H1 (cell line): ENCODE data around the gene RPL21. TPM values are rescaled to one million over a fixed set of nuclear protein-coding genes. Genes with fewer than 3 reads are reported as not detected.

Source experiments
- CTCF ChIA-PET: fragments of 300-600 bp; sonication (Branson Sonifier 250); formaldehyde crosslinking; loops from one replicate; lab custom pipeline; 2021; ENCODE audit not compliant: partially characterized antibody; lab: Charles Lee
- POLR2A ChIA-PET: fragments of 300-600 bp; sonication (Branson Sonifier 250); formaldehyde crosslinking; loops from one replicate; lab custom pipeline; 2021; ENCODE audit warnings: inconsistent platforms; ENCODE audit not compliant: partially characterized antibody; lab: Charles Lee
- DNase-seq, 2 experiments: peaks; one replicate each; pipeline versions ENCODE4 v3.0.0 to v3.0.0-alpha.2; 2010 to 2022; ENCODE audit warnings: low spot score in 2 of 2, low read depth in 1 of 2, mixed read lengths in 1 of 2
- FAIRE-seq: peaks from 2 replicates; lab custom pipeline; 2011; peaks lifted over from hg19 to GRCh38; lab: Jason Lieb, UNC
- H2AFZ ChIP-seq: 2 replicates; pipeline ENCODE4 v1.8.1; 2012; ENCODE audit warnings: low read length, inconsistent platforms
- H2AK5ac ChIP-seq: 2 replicates; pipeline ENCODE4 v1.6.1; 2013; ENCODE audit warnings: low read depth, low read length
- H2BK120ac ChIP-seq: replicated peaks from 2 replicates; pipeline ENCODE3; 2013; ENCODE audit warnings: low read depth, low read length, inconsistent platforms
- H2BK12ac ChIP-seq: 2 replicates; pipeline ENCODE4 v1.6.1; 2013; ENCODE audit warnings: low read depth, low read length
- H2BK15ac ChIP-seq: 2 replicates; pipeline ENCODE4 v1.6.1; 2013; ENCODE audit warnings: low read length
- H2BK20ac ChIP-seq: 2 replicates; pipeline ENCODE4 v1.6.1; 2013; ENCODE audit warnings: low read length
- H2BK5ac ChIP-seq: 2 replicates; pipeline ENCODE4 v1.6.1; 2013; ENCODE audit warnings: low read depth, low read length
- H3K14ac ChIP-seq: 2 replicates; pipeline ENCODE4 v1.6.1; 2013; ENCODE audit warnings: inconsistent platforms; ENCODE audit not compliant: insufficient read length
- H3K18ac ChIP-seq: 2 replicates; pipeline ENCODE4 v1.6.1; 2013; ENCODE audit warnings: low read length; ENCODE audit errors: extremely low read depth
- H3K23ac ChIP-seq: 2 replicates; pipeline ENCODE4 v1.6.1; 2013; ENCODE audit warnings: inconsistent platforms; ENCODE audit not compliant: insufficient read length
- H3K23me2 ChIP-seq: 2 replicates; pipeline ENCODE4 v1.6.1; 2013; ENCODE audit warnings: low read depth, low read length
- H3K27ac ChIP-seq: 2 replicates; pipeline ENCODE4 v1.6.1; 2011; ENCODE audit warnings: low read depth, low read length, inconsistent platforms
- H3K27me3 ChIP-seq, 4 experiments: replicated peaks in 1 of 4; 1 replicate in 1 of 4; 2 replicates in 3 of 4; pipeline versions ENCODE4 v1.6.1 to v1.8.1; 2011 to 2013; ENCODE audit warnings: low read length in 3 of 4, mild to moderate bottlenecking in 3 of 4, inconsistent platforms in 2 of 4, mixed read lengths in 2 of 4, moderate library complexity in 1 of 4; ENCODE audit not compliant: control insufficient read depth in 3 of 4, insufficient read depth in 3 of 4; ENCODE audit errors: extremely low read depth in 1 of 4
- H3K36me3 ChIP-seq, 4 experiments: 2 replicates each; pipeline versions ENCODE4 v1.6.1 to v1.8.1; 2011 to 2013; ENCODE audit warnings: mild to moderate bottlenecking in 4 of 4, low read length in 3 of 4, moderate library complexity in 2 of 4, control low read depth in 1 of 4, inconsistent platforms in 1 of 4; ENCODE audit not compliant: insufficient read depth in 4 of 4, control insufficient read depth in 2 of 4
- H3K4ac ChIP-seq: replicated peaks from 2 replicates; pipeline ENCODE3; 2013; ENCODE audit warnings: low read length, low read depth, mixed read lengths, inconsistent platforms; ENCODE audit not compliant: insufficient read length
- H3K4me1 ChIP-seq, 4 experiments: replicated peaks in 1 of 4; 1 replicate in 1 of 4; 2 replicates in 3 of 4; pipeline versions ENCODE4 v1.6.1 to v1.8.1; 2011 to 2013; ENCODE audit warnings: low read length in 3 of 4, inconsistent platforms in 2 of 4, mixed read lengths in 1 of 4; ENCODE audit not compliant: insufficient read depth in 4 of 4, control insufficient read depth in 3 of 4
- H3K4me2 ChIP-seq, 2 experiments: 2 replicates each; pipeline versions ENCODE4 v1.6.1 to v1.8.1; 2011 to 2013; ENCODE audit warnings: low read depth in 2 of 2, low read length in 2 of 2, control low read depth in 1 of 2, inconsistent platforms in 1 of 2, mild to moderate bottlenecking in 1 of 2; ENCODE audit not compliant: insufficient read depth in 1 of 2
- H3K4me3 ChIP-seq, 4 experiments: fragments of 200-600, 300-600 bp in 1 of 4; sonication (generic), shearing (Covaris generic), sonication (Bioruptor Twin) in 1 of 4; 2 replicates each; pipeline versions ENCODE4 v1.5.1 to v1.8.1; 2011 to 2016; ENCODE audit warnings: low read length in 4 of 4, low read depth in 3 of 4, control low read depth in 2 of 4, inconsistent platforms in 2 of 4, mild to moderate bottlenecking in 2 of 4, mixed read lengths in 1 of 4, moderate library complexity in 1 of 4; ENCODE audit not compliant: insufficient read depth in 2 of 4; ENCODE audit errors: extremely low read depth in 1 of 4
- H3K56ac ChIP-seq: replicated peaks from 2 replicates; pipeline ENCODE3; 2013; ENCODE audit warnings: low read depth, mild to moderate bottlenecking, mixed read lengths, low read length, inconsistent platforms; ENCODE audit not compliant: insufficient read length
- H3K79me1 ChIP-seq: 2 replicates; pipeline ENCODE4 v1.6.1; 2013; ENCODE audit warnings: low read depth, low read length, control low read depth
- H3K79me2 ChIP-seq, 2 experiments: 2 replicates each; pipeline versions ENCODE4 v1.6.1 to v1.8.1; 2012 to 2013; ENCODE audit warnings: low read length in 2 of 2, mild to moderate bottlenecking in 2 of 2, inconsistent platforms in 1 of 2; ENCODE audit not compliant: insufficient read depth in 2 of 2, control insufficient read depth in 1 of 2
- H3K9ac ChIP-seq, 4 experiments: replicated peaks in 1 of 4; 1 replicate in 1 of 4; 2 replicates in 3 of 4; pipeline versions ENCODE4 v1.6.1 to v1.8.1; 2011 to 2013; ENCODE audit warnings: low read depth in 3 of 4, low read length in 3 of 4, control low read depth in 2 of 4, mild to moderate bottlenecking in 2 of 4, moderate library complexity in 2 of 4, inconsistent platforms in 1 of 4; ENCODE audit errors: extremely low read depth in 1 of 4
- H3K9me3 ChIP-seq, 2 experiments: 2 replicates each; pipeline versions ENCODE4 v1.6.1 to v1.8.1; 2012 to 2013; ENCODE audit warnings: mild to moderate bottlenecking in 2 of 2, moderate library complexity in 2 of 2, control low read depth in 1 of 2, inconsistent platforms in 1 of 2, low read depth in 1 of 2, low read length in 1 of 2, mixed read lengths in 1 of 2; ENCODE audit not compliant: insufficient read depth in 2 of 2
- H4K20me1 ChIP-seq, 2 experiments: replicated peaks in 1 of 2; 2 replicates each; pipeline versions ENCODE3 to v1.8.1; 2011 to 2013; ENCODE audit warnings: inconsistent platforms in 2 of 2, low read length in 2 of 2, mild to moderate bottlenecking in 1 of 2; ENCODE audit not compliant: insufficient read depth in 2 of 2, control insufficient read depth in 1 of 2
- H4K5ac ChIP-seq: 2 replicates; pipeline ENCODE4 v1.6.1; 2013; ENCODE audit warnings: low read length, low read depth, mixed read lengths, inconsistent platforms; ENCODE audit not compliant: insufficient read length
- H4K8ac ChIP-seq: 2 replicates; pipeline ENCODE4 v1.8.0; 2013; ENCODE audit warnings: mild to moderate bottlenecking, moderate library complexity, low read length, inconsistent platforms; ENCODE audit not compliant: insufficient read depth; ENCODE audit errors: extremely low read depth
- H4K91ac ChIP-seq: replicated peaks from 2 replicates; pipeline ENCODE3; 2013; ENCODE audit warnings: low read length, mixed read lengths, inconsistent platforms; ENCODE audit not compliant: insufficient read length
- ATF3 ChIP-seq: IDR thresholded peaks from 2 replicates; pipeline ENCODE4 v1.6.1; 2011; ENCODE audit warnings: low read depth, mild to moderate bottlenecking, low read length; ENCODE audit not compliant: insufficient read depth
- CHD2 ChIP-seq: IDR thresholded peaks from 2 replicates; pipeline ENCODE4 v1.6.1; 2012; ENCODE audit warnings: low read length, improper control_type of control experiment
- CREB1 ChIP-seq: IDR thresholded peaks from 2 replicates; pipeline ENCODE4 v1.6.1; 2012; ENCODE audit warnings: inconsistent platforms
- EGR1 ChIP-seq: IDR thresholded peaks from 2 replicates; pipeline ENCODE4 v1.6.1; 2011; ENCODE audit warnings: low read depth, low read length, borderline replicate concordance
- EZH2 ChIP-seq: fragments of 200-600 bp; sonication (generic); IDR thresholded peaks from 2 replicates; pipeline ENCODE4 v1.7.1; 2012; ENCODE audit warnings: low read depth, mild to moderate bottlenecking, moderate library complexity, low read length, inconsistent platforms; ENCODE audit not compliant: severe bottlenecking
- HDAC6 ChIP-seq: IDR thresholded peaks from one replicate; pipeline ENCODE4 v1.7.1; 2012; ENCODE audit warnings: low read depth, mild to moderate bottlenecking, inconsistent platforms, low read length, moderate library complexity
- KDM1A ChIP-seq: fragments of 200-600, 300-600 bp; sonication (generic); IDR thresholded peaks from 2 replicates; pipeline ENCODE4 v1.7.1; 2016; ENCODE audit warnings: mild to moderate bottlenecking, low read length, borderline replicate concordance
- KDM5A ChIP-seq: fragments of 200-600 bp; IDR thresholded peaks from 2 replicates; pipeline ENCODE4 v1.7.1; 2012; ENCODE audit warnings: mild to moderate bottlenecking, low read length, inconsistent platforms, mixed read lengths
- POLR2AphosphoS5 ChIP-seq: IDR thresholded peaks from 2 replicates; pipeline ENCODE4 v1.6.1; 2011; ENCODE audit warnings: low read depth, low read length
- SAP30 ChIP-seq: fragments of 300-600 bp; sonication (generic); IDR thresholded peaks from 2 replicates; pipeline ENCODE4 v1.7.1; 2012; ENCODE audit warnings: low read length, moderate library complexity, mild to moderate bottlenecking, inconsistent platforms; ENCODE audit not compliant: insufficient read depth, insufficient replicate concordance
- SIRT6 ChIP-seq: IDR thresholded peaks from one replicate; pipeline ENCODE4 v1.7.1; 2012; ENCODE audit warnings: low read length, inconsistent platforms
- USF2 ChIP-seq: IDR thresholded peaks from 2 replicates; pipeline ENCODE4 v1.6.1; 2011; ENCODE audit warnings: low read length, improper control_type of control experiment
- YY1 ChIP-seq: IDR thresholded peaks from 2 replicates; pipeline ENCODE4 v1.6.1; 2011; ENCODE audit warnings: low read depth, mild to moderate bottlenecking, low read length
- ZNF274 ChIP-seq: IDR thresholded peaks from 2 replicates; pipeline ENCODE4 v1.7.0; 2012; ENCODE audit warnings: low read length, borderline replicate concordance; ENCODE audit errors: extremely low read depth
- WGBS, 2 experiments: shearing (Covaris generic) in 1 of 2; methylation state at CpG; one replicate each; pipeline versions ENCODE4 v1.1.6 to v1.1.7; 2013 to 2015; ENCODE audit warnings: low lambda C conversion rate in 2 of 2, mixed read lengths in 2 of 2, inconsistent platforms in 1 of 2, low coverage in 1 of 2, missing lambda C conversion rate in 1 of 2; ENCODE audit not compliant: insufficient replicate concordance in 2 of 2, insufficient coverage in 1 of 2, insufficient read length in 1 of 2; ENCODE audit errors: extremely low coverage in 1 of 2, missing lambda C conversion rate in 1 of 2; 5-methylcytosine and 5-hydroxymethylcytosine counted together
- polyA plus RNA-seq, 7 experiments: library from polyadenylated mRNA; depleted of rRNA in 3 of 7; stranded (reverse) in 5 of 7; unstranded in 2 of 7; fragments of >200 nt in 5 of 7; fragments of 200-250 nt in 2 of 7; gene quantifications; 1 replicate in 5 of 7; 2 replicates in 1 of 7; 4 replicates in 1 of 7; pipeline versions ENCODE4 v1.2.1 to v1.2.3, GENCODE V29; 2011 to 2013; ENCODE audit warnings: missing spikeins in 2 of 7, mixed read lengths in 2 of 7
- total RNA-seq: library from RNA; stranded (reverse); fragmentation: NEBNext Ultra II Directional; extraction: Animal tissue kit (Norgen Biotek cat#: 25700); gene quantifications from 2 replicates; pipeline ENCODE4 v1.2.1, GENCODE V29; 2021

The RPL21 gene
- total and polyA plus RNA-seq, 2 of the 8 experiments (the other 6 are each of a cell fraction or from before 2014, with no cell fraction given): 624 to 1,283 TPM

- no peak overlapping the region for H2BK12ac ChIP-seq
- no peaks in the 10 kb centered on the region for H3K9me3 ChIP-seq
- no peak overlapping the region for H3K27ac ChIP-seq
- H4K5ac ChIP-seq: no peak overlapping the region
- no peaks in the 10 kb centered on the region for H3K79me1 ChIP-seq
- H2BK15ac ChIP-seq: no peak overlapping the region
- H3K79me2 ChIP-seq: no peaks in the 10 kb centered on the region
- H4K8ac ChIP-seq: no peak overlapping the region
- ChIA-PET POLR2A (no interaction called here), CTCF (interaction anchor here (0.7 to 2.9 kb wide), 4 partner anchors 11 to 256 kb away, joined by 4 to 10 read pairs (median 5); no protein-coding TSS in a partner anchor)
- no peak overlapping the region for H2BK5ac ChIP-seq
- no peak overlapping the region for H3K4me3 ChIP-seq
- H2AFZ ChIP-seq: no peak overlapping the region
- H4K91ac ChIP-seq: no peak overlapping the region
- 90% methylated on average over 4 of the region's 4 CpGs; no CpG with 5 or more reads in 1 of the 2 experiments for WGBS, 2 experiments
- H2BK120ac ChIP-seq: no peak overlapping the region
- no peak for FAIRE-seq
- H3K23ac ChIP-seq: no peak overlapping the region
- H3K56ac ChIP-seq: no peak overlapping the region
- H4K20me1 ChIP-seq: no peaks in the 10 kb centered on the region
- H3K4me1 ChIP-seq: no peaks in the 10 kb centered on the region
- no peaks in the 10 kb centered on the region for H3K36me3 ChIP-seq
- H3K4ac ChIP-seq: no peak overlapping the region
- no peak for DNase-seq
- no peak overlapping the region for H3K9ac ChIP-seq
- no peak overlapping the region for H3K4me2 ChIP-seq
- no peak overlapping the region for H2AK5ac ChIP-seq
- H3K23me2 ChIP-seq: no peaks in the 10 kb centered on the region
- H3K18ac ChIP-seq: no peak overlapping the region
- no peak overlapping the region for H3K14ac ChIP-seq
- H2BK20ac ChIP-seq: no peak overlapping the region
- H3K27me3 ChIP-seq: no peaks in the 10 kb centered on the region
- no peak for TF ChIP-seq ZNF274
- TF ChIP-seq EGR1: no peak
- no peak for TF ChIP-seq ATF3
- TF ChIP-seq USF2: no peak
- no peak for TF ChIP-seq HDAC6
- TF ChIP-seq KDM1A: no peak
- TF ChIP-seq CHD2: no peak
- TF ChIP-seq CREB1: no peak
- TF ChIP-seq POLR2AphosphoS5: no peak
- no peak for TF ChIP-seq SIRT6
- TF ChIP-seq EZH2: no peak
- no peak for TF ChIP-seq KDM5A
- TF ChIP-seq YY1: no peak
- TF ChIP-seq SAP30: no peak
Measured at GRCh38 chr13:27295660-27296059, 44.3 kb downstream of the RPL21 start.
